ENCODE measurements around the gene ANKRD33B. TPM values are rescaled to one million over a fixed set of nuclear protein-coding genes. Genes with fewer than 3 reads are reported as not detected.
A peak's percentile ranks its signal among the peaks of the same experiment; 100 is the strongest.

The ANKRD33B gene
- total and polyA plus RNA-seq, 2 donors from 2014 or later = 4.8 to 20.3 TPM

- peak in 1 of 5 donors; percentile 15 for DNase-seq
- Histone ChIP-seq H3K36me3 (ENCODE audit: control insufficient read depth in 2 of 3, insufficient read depth in 3 of 3, low read length in 3 of 3) (no peaks in the 10 kb centered on the region), H3K27ac (ENCODE audit: low read depth in 2 of 2, low read length in 2 of 2) (no peak overlapping the region), H3K9me3 (ENCODE audit: control insufficient read depth in 2 of 3, insufficient read depth in 1 of 3, low read length in 3 of 3) (no peaks in the 10 kb centered on the region), H3K4me1 (ENCODE audit: control insufficient read depth in 2 of 3, insufficient read depth in 2 of 3, low read depth in 1 of 3, low read length in 3 of 3) (no peaks in the 10 kb centered on the region), H3K4me3 (ENCODE audit: low read length in 3 of 3) (no peak overlapping the region), H3K27me3 (ENCODE audit: control insufficient read depth, insufficient read depth, low read length) (no peaks in the 10 kb centered on the region), H3K9ac (ENCODE audit: low read length in 3 of 3) (no peak overlapping the region)
- FAIRE-seq = no peak
- intact Hi-C loops (cut with DNase I) = no loop called here
- TF ChIP-seq CTCF (IDR thresholded peaks at IDR 0.05; ENCODE audit: borderline replicate concordance, extremely low read depth, insufficient read depth) = no peak
Measured at GRCh38 chr5:10521466-10522223, 42.2 kb upstream of the ANKRD33B start.

GRCh38 chr5:10522224-10522611, 41.7 kb upstream of the ANKRD33B start:
- Histone ChIP-seq H3K9me3 (ENCODE audit: control insufficient read depth in 2 of 3, insufficient read depth in 1 of 3, low read length in 3 of 3) (no peaks in the 10 kb centered on the region), H3K27ac (ENCODE audit: low read depth in 2 of 2, low read length in 2 of 2) (no peak overlapping the region), H3K4me3 (ENCODE audit: low read length in 3 of 3) (no peak overlapping the region), H3K27me3 (ENCODE audit: control insufficient read depth, insufficient read depth, low read length) (no peaks in the 10 kb centered on the region), H3K9ac (ENCODE audit: low read length in 3 of 3) (no peak overlapping the region), H3K36me3 (ENCODE audit: control insufficient read depth in 2 of 3, insufficient read depth in 3 of 3, low read length in 3 of 3) (no peaks in the 10 kb centered on the region), H3K4me1 (ENCODE audit: control insufficient read depth in 2 of 3, insufficient read depth in 2 of 3, low read depth in 1 of 3, low read length in 3 of 3) (no peaks in the 10 kb centered on the region)
- intact Hi-C loops (cut with DNase I) = no loop called here
- no peak for FAIRE-seq
- no peak for TF ChIP-seq CTCF (IDR thresholded peaks at IDR 0.05; ENCODE audit: borderline replicate concordance, extremely low read depth, insufficient read depth)
- no peak for DNase-seq

- Histone ChIP-seq H3K4me1 (ENCODE audit: control insufficient read depth in 2 of 3, insufficient read depth in 2 of 3, low read depth in 1 of 3, low read length in 3 of 3) (no peaks in the 10 kb centered on the region), H3K9ac (ENCODE audit: low read length in 3 of 3) (no peak overlapping the region), H3K4me3 (ENCODE audit: low read length in 3 of 3) (no peak overlapping the region), H3K27me3 (ENCODE audit: control insufficient read depth, insufficient read depth, low read length) (no peaks in the 10 kb centered on the region), H3K36me3 (ENCODE audit: control insufficient read depth in 2 of 3, insufficient read depth in 3 of 3, low read length in 3 of 3) (no peaks in the 10 kb centered on the region), H3K27ac (ENCODE audit: low read depth in 2 of 2, low read length in 2 of 2) (no peak overlapping the region), H3K9me3 (ENCODE audit: control insufficient read depth in 2 of 3, insufficient read depth in 1 of 3, low read length in 3 of 3) (no peaks in the 10 kb centered on the region)
- no peak for TF ChIP-seq CTCF (IDR thresholded peaks at IDR 0.05; ENCODE audit: borderline replicate concordance, extremely low read depth, insufficient read depth)
- FAIRE-seq (no peak), DNase-seq (no peak)
- intact Hi-C loops (cut with DNase I) = no loop called here
Measured at GRCh38 chr5:10524376-10525123, 39.3 kb upstream of the ANKRD33B start.
